Measurements from ENCODE around the gene TMEM123.

The TMEM123 gene

DNA sequence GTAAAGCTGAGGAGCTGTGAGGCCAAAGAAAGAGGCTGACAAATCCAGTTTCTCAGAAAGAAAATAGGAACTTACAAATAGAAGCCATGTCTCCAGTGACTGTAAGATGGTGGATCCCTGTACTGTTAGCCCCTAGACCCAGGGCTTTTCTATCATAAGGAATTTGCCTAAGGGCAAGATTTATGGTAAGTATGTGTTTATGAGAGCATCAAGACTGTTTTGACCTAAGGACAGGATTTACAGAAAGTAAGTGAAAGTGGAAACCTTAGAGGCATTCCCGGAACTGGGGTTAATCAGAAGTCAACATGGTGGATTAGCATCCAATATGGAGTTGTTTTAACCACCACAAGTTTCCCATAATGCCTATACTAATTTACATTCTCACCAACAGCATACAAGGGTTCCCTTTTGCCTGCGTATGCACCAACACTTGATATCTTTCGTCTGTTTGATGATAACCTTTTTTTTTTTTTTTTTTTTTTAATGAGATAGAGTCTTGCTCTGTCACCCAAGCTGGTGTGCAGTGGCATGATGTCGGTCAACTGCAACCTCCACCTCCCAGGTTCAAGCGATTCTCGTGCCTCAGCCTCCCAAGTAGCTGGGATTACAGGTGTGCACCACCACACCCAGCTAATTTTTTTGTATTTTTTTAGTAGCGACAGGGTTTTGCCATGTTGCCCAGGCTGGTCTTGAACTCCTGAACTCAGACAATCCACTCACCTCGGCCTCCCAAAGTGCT lies 65.4 kb downstream of the TMEM123 start:
- H3K27me3 ChIP-seq (ENCODE audit: insufficient read depth, low read length, poor library complexity): no peaks in the 10 kb centered on the region
- no peak overlapping the region for H3K18ac ChIP-seq (ENCODE audit: low read length)
- H2BK120ac ChIP-seq (ENCODE audit: low read depth, low read length): no peak overlapping the region
- H4K5ac ChIP-seq (ENCODE audit: low read length): no peak overlapping the region
- no peaks in the 10 kb centered on the region for H3K36me3 ChIP-seq (ENCODE audit: control insufficient read depth, insufficient read depth, low read length)
- H3K4me2 ChIP-seq (ENCODE audit: low read length): no peak overlapping the region
- no peak overlapping the region for H3K4ac ChIP-seq (ENCODE audit: low read depth, low read length)
- H3K4me1 ChIP-seq (ENCODE audit: control insufficient read depth, low read depth, low read length): no peaks in the 10 kb centered on the region
- H3K56ac ChIP-seq (ENCODE audit: low read length): no peak overlapping the region
- H3K79me2 ChIP-seq (ENCODE audit: control insufficient read depth, insufficient read depth, low read length): no peaks in the 10 kb centered on the region
- H3K27ac ChIP-seq (ENCODE audit: low read depth, low read length): no peak overlapping the region
- no peak overlapping the region for H3K23ac ChIP-seq (ENCODE audit: low read length)
- no peak overlapping the region for H4K8ac ChIP-seq (ENCODE audit: low read depth, low read length)
- WGBS (ENCODE audit: extremely low coverage, insufficient coverage, low lambda C conversion rate): no CpG with 5 or more reads among the region's 8 CpGs
- H3K9ac ChIP-seq (ENCODE audit: low read length): no peak overlapping the region
- H2BK15ac ChIP-seq (replicated peaks; ENCODE audit: low read depth): no peak overlapping the region
- no peaks in the 10 kb centered on the region for H3K79me1 ChIP-seq (ENCODE audit: low read length)
- DNase-seq: no peak
- no peak overlapping the region for H3K4me3 ChIP-seq (ENCODE audit: low read length)
- H2BK5ac ChIP-seq (ENCODE audit: low read length): no peak overlapping the region
- H2AK5ac ChIP-seq (ENCODE audit: low read length): no peak overlapping the region

DNA sequence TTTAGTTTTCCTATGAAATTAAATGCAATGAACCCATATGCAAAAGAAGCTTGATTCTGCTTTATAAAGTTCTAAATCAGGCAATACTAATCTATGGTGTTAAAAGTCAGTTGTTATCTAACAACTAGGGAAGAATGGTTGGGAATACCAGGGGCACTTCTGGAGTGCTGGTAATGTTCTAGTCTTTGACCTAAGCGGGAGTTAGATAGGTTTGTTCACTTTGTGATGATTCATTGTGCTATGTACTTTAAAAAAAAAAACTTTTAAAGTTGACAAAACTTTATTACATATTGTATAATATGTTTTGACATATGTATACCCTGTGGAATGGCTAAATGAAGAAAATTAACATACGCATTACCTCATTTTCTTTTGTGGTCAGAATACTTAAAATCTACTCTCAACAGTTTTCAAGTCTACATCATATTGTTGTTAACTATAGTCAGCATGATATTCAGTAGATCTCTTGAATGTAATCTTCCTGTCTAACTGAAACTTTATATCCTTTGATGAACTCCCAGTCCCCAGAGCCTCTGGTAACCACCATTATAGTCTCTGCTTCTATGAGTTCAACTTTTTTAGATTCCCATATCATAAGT lies 66.3 kb downstream of the TMEM123 start:
- H3K27ac ChIP-seq (ENCODE audit: low read depth, low read length): no peak overlapping the region
- no peak for DNase-seq

DNA sequence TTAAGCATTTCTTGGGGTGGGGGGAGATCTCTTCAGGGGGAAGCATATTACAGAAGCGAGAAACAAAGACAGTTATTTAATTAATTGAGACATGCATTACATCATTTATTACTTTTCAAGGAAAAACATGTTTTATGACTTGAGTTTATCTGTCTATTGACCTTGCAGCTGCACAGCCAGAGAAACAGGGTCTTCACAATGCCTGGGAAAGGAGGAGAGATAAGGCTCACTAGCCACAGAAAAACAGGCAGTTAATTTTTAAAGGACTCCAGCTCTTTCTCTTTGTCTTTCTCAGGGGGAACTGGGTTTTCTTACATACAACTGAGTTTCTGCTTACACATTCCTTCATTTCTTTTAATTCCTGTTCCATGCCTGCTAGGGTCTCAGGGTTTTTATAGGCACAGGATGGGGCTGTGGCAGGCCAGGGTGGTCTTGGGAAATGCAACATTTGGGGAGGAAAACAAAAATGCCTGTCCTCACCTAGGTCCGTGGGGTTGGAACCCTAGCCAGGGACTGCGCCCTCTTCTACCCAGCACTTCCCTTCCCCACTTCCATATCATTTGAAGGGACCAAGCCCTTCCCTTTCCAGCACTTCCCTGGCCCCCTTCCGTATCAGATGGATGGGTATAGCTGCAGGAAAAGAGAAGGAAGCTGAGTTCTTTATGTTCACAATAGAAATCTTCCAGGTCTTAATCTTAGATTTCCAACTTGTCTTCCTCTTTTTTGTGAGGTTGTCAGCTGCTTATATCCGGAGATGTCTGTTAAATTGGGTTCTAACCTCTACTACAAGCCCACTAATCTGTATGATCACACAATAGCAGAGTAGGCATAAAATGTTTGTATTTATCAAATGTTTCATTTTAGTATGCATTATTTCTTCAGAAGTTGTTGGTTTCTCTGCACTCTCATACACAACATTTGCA lies 67.2 kb downstream of the TMEM123 start:
- no peak overlapping the region for H2BK5ac ChIP-seq (ENCODE audit: low read length)
- H2AK5ac ChIP-seq (ENCODE audit: low read length): no peak overlapping the region
- H3K4me2 ChIP-seq (ENCODE audit: low read length): no peak overlapping the region
- DNase-seq: no peak
- no peak overlapping the region for H2BK15ac ChIP-seq (replicated peaks; ENCODE audit: low read depth)
- no peaks in the 10 kb centered on the region for H3K36me3 ChIP-seq (ENCODE audit: control insufficient read depth, insufficient read depth, low read length)
- H3K79me1 ChIP-seq (ENCODE audit: low read length): no peaks in the 10 kb centered on the region
- no peak overlapping the region for H2BK120ac ChIP-seq (ENCODE audit: low read depth, low read length)
- no peak overlapping the region for H3K4me3 ChIP-seq (ENCODE audit: low read length)
- no peaks in the 10 kb centered on the region for H3K27me3 ChIP-seq (ENCODE audit: insufficient read depth, low read length, poor library complexity)
- H3K27ac ChIP-seq (ENCODE audit: low read depth, low read length): peak overlapping the region; percentile 84
- H3K18ac ChIP-seq (ENCODE audit: low read length): no peak overlapping the region
- no peak overlapping the region for H3K9ac ChIP-seq (ENCODE audit: low read length)
- no peak overlapping the region for H3K23ac ChIP-seq (ENCODE audit: low read length)
- no CpG with 5 or more reads among the region's 5 CpGs for WGBS (ENCODE audit: extremely low coverage, insufficient coverage, low lambda C conversion rate)
- no peak overlapping the region for H3K56ac ChIP-seq (ENCODE audit: low read length)
- no peak overlapping the region for H3K4ac ChIP-seq (ENCODE audit: low read depth, low read length)
- H3K4me1 ChIP-seq (ENCODE audit: control insufficient read depth, low read depth, low read length): no peaks in the 10 kb centered on the region
- no peak overlapping the region for H4K8ac ChIP-seq (ENCODE audit: low read depth, low read length)
- no peaks in the 10 kb centered on the region for H3K79me2 ChIP-seq (ENCODE audit: control insufficient read depth, insufficient read depth, low read length)
- no peak overlapping the region for H4K5ac ChIP-seq (ENCODE audit: low read length)

More for the DNA sequence above, 66.3 kb downstream of the TMEM123 start:
- Histone ChIP-seq H4K5ac (ENCODE audit: low read length) (no peak overlapping the region), H2BK120ac (ENCODE audit: low read depth, low read length) (no peak overlapping the region), H2AK5ac (ENCODE audit: low read length) (no peak overlapping the region), H2BK5ac (ENCODE audit: low read length) (no peak overlapping the region), H4K8ac (ENCODE audit: low read depth, low read length) (no peak overlapping the region), H3K4me2 (ENCODE audit: low read length) (no peak overlapping the region), H3K56ac (ENCODE audit: low read length) (no peak overlapping the region), H3K36me3 (ENCODE audit: control insufficient read depth, insufficient read depth, low read length) (no peaks in the 10 kb centered on the region), H3K4me1 (ENCODE audit: control insufficient read depth, low read depth, low read length) (no peaks in the 10 kb centered on the region), H3K18ac (ENCODE audit: low read length) (no peak overlapping the region), H3K27me3 (ENCODE audit: insufficient read depth, low read length, poor library complexity) (no peaks in the 10 kb centered on the region), H3K79me2 (ENCODE audit: control insufficient read depth, insufficient read depth, low read length) (no peaks in the 10 kb centered on the region), H2BK15ac (replicated peaks; ENCODE audit: low read depth) (no peak overlapping the region), H3K4me3 (ENCODE audit: low read length) (no peak overlapping the region), H3K79me1 (ENCODE audit: low read length) (no peaks in the 10 kb centered on the region), H3K23ac (ENCODE audit: low read length) (no peak overlapping the region), H3K9ac (ENCODE audit: low read length) (no peak overlapping the region), H3K4ac (ENCODE audit: low read depth, low read length) (no peak overlapping the region)
- WGBS (ENCODE audit: extremely low coverage, insufficient coverage, low lambda C conversion rate): no CpG with 5 or more reads among the region's 2 CpGs

DNA sequence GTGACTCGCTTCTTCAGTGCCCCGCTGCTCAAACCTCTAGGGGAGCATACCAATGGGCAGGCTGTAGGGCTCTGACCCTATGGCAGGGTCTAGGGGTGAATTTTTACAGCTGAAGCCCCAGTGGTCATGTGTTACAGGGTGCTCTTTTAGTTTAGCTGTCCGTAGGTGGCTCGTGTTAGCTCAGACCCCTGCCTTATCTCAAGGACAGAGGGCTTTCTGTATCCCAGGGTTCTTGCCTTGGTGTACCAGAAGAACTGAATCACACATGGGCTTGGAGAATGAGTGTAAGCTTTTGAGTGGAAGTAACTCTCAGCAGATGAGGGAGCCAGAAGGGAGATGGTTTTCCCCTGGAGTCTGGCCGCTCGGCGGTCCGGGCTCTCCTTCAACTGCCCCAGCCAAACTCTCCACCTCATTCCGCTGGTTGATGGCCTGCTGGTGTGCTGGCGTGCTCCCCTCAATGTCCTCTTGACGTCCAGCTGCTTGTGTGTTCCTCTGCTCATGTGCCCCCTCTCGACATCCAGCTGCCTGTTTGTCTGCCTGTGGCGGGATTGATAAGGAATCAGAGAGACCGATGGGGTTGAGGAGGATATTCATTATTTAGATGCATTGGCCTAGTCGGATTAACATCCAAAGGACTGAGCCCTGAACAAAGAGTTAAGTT lies 68.0 kb downstream of the TMEM123 start:
- H3K27ac ChIP-seq (ENCODE audit: low read depth, low read length): peak overlapping the region; percentile 35
- H3K4me3 ChIP-seq (ENCODE audit: low read length): no peak overlapping the region
- H3K4me1 ChIP-seq (ENCODE audit: control insufficient read depth, low read depth, low read length): no peaks in the 10 kb centered on the region
- DNase-seq: no peak
- no CpG with 5 or more reads among the region's 15 CpGs for WGBS (ENCODE audit: extremely low coverage, insufficient coverage, low lambda C conversion rate)
- no peak overlapping the region for H2BK120ac ChIP-seq (ENCODE audit: low read depth, low read length)
- no peak overlapping the region for H2BK5ac ChIP-seq (ENCODE audit: low read length)
- H2BK15ac ChIP-seq (replicated peaks; ENCODE audit: low read depth): no peak overlapping the region
- no peak overlapping the region for H3K18ac ChIP-seq (ENCODE audit: low read length)
- H3K23ac ChIP-seq (ENCODE audit: low read length): no peak overlapping the region
- H3K79me1 ChIP-seq (ENCODE audit: low read length): no peaks in the 10 kb centered on the region
- no peak overlapping the region for H2AK5ac ChIP-seq (ENCODE audit: low read length)
- no peak overlapping the region for H4K5ac ChIP-seq (ENCODE audit: low read length)
- no peaks in the 10 kb centered on the region for H3K27me3 ChIP-seq (ENCODE audit: insufficient read depth, low read length, poor library complexity)
- no peak overlapping the region for H3K4me2 ChIP-seq (ENCODE audit: low read length)
- H3K79me2 ChIP-seq (ENCODE audit: control insufficient read depth, insufficient read depth, low read length): no peaks in the 10 kb centered on the region
- no peak overlapping the region for H3K9ac ChIP-seq (ENCODE audit: low read length)
- no peaks in the 10 kb centered on the region for H3K36me3 ChIP-seq (ENCODE audit: control insufficient read depth, insufficient read depth, low read length)
- H3K56ac ChIP-seq (ENCODE audit: low read length): no peak overlapping the region
- no peak overlapping the region for H3K4ac ChIP-seq (ENCODE audit: low read depth, low read length)
- no peak overlapping the region for H4K8ac ChIP-seq (ENCODE audit: low read depth, low read length)

DNA sequence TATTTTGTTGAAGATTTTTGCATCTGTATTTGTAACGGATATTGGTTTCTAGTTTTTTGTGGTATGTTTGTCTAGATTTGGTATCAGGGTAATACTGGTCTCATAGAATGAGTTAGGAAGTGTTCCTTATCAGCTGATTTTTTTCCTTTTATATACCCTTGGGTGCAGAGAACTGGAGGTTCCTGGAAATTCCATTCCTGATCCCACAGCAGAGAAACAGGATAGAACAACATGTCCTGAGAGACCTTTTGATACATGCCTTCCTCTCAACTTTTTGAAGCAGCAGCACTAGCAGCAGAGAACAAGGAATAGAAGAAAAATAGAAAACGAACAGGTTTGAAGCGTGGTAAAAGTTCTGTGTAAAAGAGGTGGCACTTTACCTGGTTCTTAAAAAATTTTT lies 68.7 kb downstream of the TMEM123 start:
- Histone ChIP-seq H3K4me2 (ENCODE audit: low read length) (no peak overlapping the region), H3K27me3 (ENCODE audit: insufficient read depth, low read length, poor library complexity) (no peaks in the 10 kb centered on the region), H2AK5ac (ENCODE audit: low read length) (no peak overlapping the region), H3K23ac (ENCODE audit: low read length) (no peak overlapping the region), H4K5ac (ENCODE audit: low read length) (no peak overlapping the region), H3K27ac (ENCODE audit: low read depth, low read length) (no peak overlapping the region), H2BK120ac (ENCODE audit: low read depth, low read length) (no peak overlapping the region), H3K4ac (ENCODE audit: low read depth, low read length) (no peak overlapping the region), H3K4me3 (ENCODE audit: low read length) (no peak overlapping the region), H4K8ac (ENCODE audit: low read depth, low read length) (no peak overlapping the region), H3K56ac (ENCODE audit: low read length) (no peak overlapping the region), H2BK5ac (ENCODE audit: low read length) (no peak overlapping the region), H3K79me1 (ENCODE audit: low read length) (no peaks in the 10 kb centered on the region), H3K79me2 (ENCODE audit: control insufficient read depth, insufficient read depth, low read length) (no peaks in the 10 kb centered on the region), H2BK15ac (replicated peaks; ENCODE audit: low read depth) (no peak overlapping the region), H3K4me1 (ENCODE audit: control insufficient read depth, low read depth, low read length) (no peaks in the 10 kb centered on the region), H3K9ac (ENCODE audit: low read length) (no peak overlapping the region), H3K18ac (ENCODE audit: low read length) (no peak overlapping the region), H3K36me3 (ENCODE audit: control insufficient read depth, insufficient read depth, low read length) (no peaks in the 10 kb centered on the region)
- DNase-seq: no peak
- WGBS (ENCODE audit: extremely low coverage, insufficient coverage, low lambda C conversion rate): no CpG with 5 or more reads among the region's 3 CpGs

Data from mesendoderm (in vitro differentiated cells).